OCI-M2 (cell line): ENCODE measurements around the gene RPS6KA2.
"Not testable (repeated sequence)": the region's sequence is repeated elsewhere in the genome, so short reads cannot be mapped to it uniquely, and the experiment has no call there.

Source experiments
- DNase-seq: peaks from one replicate; lab custom pipeline; 2025; ENCODE audit not compliant: unreplicated experiment; lab: John Stamatoyannopoulos, UW

RPS6KA2 gene

DNA sequence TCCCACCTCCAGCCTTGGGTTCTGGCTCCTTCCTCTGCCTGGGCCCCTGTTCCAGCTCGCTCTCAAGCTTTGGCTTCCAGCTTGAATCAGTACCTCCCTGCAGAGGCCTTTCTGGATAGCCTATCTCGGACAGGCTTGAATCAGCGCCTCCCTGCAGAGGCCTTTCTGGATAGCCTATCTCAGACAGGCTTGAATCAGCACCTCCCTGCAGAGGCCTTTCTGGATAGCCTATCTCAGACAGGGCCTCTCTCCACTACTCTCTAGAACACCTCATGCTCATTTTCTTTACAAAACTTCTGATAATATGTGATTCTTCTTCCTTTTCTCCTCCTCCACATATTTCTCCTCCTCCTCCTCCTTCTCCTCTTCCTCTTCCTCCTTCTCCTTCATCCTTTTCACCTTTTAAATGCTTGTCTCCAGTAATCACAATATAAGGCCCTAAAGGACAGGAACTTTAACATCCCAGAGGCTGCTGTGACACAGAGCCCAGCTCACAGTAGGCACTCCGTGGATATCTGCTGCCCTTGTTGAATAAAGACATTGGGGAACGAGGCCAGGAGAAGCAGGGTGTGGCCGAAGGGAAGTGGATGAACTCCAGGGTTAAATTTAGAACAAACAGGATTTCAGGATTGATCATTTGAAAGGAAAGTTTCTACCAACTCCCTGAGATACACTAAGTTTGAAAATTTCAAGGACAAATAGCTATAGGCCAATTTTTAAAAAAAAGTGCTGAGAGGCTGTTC is 9.3 kb upstream of the RPS6KA2 start:
- DNase-seq, result no peak

DNA sequence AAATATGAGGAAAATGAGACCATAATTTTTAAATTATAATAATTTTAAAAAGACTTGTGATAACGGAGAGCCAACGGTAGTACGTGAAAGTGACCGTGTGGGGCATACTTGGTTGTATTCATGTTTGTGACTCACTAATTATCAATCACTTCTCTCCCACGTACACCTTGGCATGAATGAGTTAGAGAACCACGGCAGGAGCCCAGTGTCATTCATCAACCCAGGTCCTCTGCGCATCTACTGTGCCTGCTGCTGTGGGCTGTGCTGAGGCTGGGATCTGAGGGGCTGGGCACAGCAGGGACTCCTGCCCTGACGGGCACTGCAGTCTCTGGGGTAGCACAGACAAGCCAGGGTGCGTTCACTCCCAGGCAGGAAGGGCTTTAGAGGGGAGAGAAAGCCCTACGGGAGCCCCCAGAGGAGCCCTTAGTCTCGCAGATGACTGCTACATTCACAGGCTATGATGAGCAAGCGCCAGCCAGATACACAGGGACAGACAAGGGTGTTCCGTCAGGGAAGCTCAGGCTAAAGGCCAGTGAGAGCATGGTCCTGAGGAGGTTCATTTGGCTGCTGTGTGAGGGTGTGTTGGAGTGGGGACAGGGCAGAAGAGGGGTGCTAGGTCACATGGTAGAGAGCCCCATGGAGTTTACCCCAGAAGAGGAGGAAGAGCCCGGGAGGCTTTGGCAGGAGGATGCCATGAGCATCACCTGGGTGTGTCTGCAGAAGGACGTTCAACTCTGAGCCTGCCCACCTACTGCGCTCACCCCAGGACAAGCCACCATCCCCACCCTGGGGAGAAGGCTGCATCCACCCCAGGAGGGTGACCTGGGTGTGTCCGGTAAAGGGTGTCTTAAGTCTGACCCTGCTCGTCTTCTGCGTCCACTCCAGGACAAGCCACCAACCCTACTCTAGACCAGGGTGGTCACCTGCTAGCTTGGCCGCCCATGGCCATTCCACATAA is 8.2 kb upstream of the RPS6KA2 start:
- no peak for DNase-seq

DNA sequence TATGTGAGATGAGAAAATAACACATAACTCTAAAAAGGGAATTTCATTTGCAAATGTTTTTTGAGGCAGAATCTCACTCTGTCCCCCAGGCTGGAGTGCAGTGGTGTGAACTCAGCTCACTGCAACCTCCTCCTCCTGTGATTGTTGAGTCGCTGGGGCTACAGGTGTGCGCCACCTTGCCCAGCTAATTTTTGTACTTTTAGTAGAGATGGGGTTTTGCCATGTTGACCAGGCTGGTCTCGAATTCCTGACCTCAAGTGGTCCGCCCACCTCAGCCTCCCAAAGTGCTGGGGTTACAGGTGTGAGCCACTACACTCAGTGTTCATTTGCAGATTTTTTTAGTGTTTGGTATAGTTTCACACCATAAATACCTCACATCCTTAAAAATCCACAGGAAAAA is 7.5 kb upstream of the RPS6KA2 start:
- DNase-seq, result not testable (repeated sequence)

DNA sequence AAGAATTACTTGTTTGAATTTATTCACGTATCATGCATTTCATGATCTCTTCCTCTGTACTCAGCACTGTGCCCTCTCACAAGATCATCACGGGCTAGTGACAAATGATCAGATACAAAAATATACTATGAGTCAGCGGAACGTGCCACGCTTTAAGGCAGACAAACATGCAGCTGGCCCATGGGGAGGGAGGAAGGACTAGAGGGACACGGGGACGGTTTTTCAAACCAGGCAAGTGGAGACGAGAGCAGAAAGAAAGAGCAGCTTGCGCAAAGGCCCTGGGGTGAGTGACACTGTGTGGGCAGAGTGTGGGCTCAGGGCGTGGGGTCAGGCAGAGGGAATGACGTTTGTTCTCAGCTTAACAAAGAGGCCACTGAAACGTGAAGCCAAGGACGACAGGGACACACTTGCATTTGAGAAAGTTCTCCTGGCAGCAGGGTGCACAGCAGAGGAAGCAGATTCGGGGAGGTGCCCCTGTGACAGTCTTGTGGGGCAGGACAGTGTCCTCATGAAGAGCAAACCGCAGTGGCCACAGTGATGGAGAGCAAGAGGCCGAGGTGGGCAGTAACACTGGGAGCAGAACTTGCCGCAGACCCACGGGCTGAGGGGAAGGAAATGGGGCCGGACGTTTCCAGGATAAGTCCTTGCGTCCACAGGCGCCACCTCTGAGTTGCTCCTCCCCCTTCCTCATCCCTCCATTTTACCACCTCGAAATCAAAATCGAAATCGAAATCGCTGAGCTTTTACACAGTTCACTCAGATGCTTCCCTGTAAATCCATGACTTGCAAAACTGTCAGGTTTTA is 6.9 kb upstream of the RPS6KA2 start:
- no peak for DNase-seq

DNA sequence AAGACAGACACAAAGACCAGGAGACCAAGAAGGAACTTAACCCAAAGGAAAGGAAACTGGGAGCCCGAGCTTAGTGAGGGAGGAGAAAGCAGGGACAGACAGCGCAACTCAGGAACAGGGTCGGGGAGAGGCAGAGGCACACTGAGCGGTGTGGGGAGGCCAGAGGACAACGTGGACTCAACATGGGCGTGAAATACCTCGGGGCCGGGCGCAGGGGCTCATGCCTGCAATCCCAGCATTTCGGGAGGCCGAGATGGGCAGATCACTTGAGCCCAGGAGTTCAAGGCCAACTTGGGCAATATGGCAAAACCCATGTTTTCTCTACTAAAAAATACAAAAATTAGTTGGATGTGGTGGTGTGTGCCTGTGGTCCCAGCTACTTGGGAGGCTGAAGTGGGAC is 5.7 kb upstream of the RPS6KA2 start:
- DNase-seq, result no peak

DNA sequence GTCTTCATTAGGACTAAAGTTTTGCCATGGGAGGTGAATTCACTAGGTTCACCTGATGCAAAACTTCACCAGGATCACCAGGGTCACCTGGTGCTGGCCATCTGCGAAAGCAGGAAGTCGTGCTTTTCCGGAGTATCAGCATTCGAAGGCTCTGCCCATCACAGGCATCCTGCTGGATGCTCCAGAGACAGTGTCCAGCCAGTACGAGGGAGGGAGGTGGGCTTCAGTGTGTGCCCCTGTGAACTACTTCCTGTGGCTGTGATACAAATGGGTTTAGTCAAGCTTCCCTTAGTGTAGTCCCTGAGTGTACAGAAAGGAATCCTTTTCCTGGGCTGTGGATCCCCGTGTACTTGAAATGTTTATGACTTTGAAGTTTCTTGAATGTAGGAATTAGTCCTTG is 3.4 kb upstream of the RPS6KA2 start:
- no peak for DNase-seq

DNA sequence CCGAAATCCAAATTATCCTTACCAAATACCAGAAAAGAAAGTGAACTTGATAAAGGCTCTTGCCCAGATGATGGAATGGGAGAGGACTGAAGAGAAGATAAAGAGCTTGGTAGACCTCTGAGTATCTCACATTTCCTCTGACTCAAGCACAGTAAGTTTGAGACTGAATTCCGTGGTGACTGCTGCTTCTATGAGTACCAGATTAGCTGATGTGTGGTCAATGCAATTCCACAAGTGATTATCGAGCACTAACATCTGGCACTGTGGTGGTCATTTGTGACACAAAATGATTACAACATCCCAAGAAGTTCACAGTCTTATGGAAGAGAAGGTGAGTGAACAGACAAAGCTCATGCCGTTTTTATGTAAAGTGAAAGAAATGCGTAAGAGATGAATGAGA is 2.6 kb upstream of the RPS6KA2 start:
- DNase-seq, result no peak

DNA sequence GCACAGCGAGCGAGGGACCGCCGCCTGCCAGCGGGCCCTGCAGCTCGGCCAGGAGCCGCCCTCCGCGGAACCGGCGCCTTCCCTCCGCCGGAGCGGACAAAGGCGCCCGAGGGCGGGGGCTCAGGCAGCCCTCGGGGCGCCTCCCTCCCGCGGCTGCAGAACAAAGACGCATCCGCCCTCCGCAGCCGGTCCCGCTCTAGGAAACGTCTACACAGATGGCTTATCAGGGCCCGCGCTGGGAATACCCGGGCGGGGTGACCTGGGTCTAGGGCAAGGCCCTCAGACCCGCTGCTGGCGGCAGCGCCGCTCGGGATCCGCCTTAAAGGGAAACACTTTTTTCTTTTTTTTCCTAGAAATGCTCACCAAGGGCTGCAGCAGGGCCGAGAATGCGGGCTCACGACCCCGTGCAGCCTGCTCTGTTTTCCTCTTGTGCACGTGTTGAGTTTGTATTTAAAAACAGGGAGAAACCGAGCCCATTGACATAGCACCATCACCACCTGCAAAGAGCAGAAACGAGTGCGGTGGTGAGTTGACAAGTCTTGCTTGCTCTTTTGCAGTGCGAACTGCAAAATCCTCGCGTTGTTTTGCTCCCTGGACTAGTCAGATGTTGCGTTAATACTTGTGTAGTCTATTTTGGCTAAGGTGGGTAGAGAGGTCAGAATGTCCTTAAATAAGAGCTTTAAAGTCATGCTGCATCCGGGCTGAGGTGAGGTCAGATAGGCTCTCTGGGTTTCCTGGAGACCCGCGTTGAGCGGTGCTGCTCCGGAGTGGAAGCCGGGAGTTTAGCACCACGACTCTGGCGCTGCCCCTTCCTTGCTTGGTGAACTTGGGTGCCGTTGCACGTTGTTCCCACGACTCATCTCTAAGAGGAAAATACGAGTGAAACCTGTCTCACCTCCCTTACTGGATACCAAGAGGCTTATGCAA is 1.1 kb upstream of the RPS6KA2 start:
- no peak for DNase-seq

DNA sequence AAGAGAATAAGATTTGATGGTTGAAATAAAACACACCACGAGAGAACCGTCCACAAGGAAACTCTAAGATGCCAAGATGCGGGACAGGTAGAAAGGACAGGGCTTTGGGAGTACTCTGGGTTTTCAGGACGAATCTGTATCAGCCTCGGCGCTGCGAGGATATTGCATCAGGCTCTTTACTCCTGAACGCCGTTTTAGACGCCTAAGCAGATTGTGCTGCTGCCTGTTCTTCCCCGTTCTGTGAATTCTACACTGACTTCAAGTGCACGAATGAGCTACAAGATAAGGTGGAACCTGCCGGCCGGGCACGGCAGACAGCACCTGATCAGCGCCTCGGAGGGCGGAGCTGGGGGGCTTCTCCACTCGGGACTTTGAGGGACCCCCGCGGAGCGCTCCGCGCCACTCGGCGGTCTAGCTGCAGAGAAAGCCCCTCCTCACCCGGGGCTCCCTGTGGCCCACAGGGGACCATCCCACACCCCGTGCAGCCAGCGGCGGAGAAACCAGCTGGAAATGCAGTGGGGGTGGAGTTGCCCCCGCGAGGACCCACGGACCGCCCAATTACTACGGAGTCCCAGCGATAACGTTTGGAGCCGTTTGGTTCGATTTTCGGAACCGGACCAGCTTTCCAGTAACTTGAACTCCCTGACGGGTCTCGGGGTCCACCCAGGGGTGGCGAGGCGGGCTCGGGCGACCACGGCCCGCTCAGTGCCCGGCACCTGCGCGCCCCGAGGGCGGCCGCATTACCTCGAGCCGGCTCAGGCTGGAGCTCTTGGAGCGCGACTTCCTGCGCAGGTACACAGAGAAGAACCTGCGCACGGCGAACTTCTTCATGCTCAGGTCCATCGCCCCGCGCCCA is 646 bp downstream of the RPS6KA2 start:
- DNase-seq, result no peak

DNA sequence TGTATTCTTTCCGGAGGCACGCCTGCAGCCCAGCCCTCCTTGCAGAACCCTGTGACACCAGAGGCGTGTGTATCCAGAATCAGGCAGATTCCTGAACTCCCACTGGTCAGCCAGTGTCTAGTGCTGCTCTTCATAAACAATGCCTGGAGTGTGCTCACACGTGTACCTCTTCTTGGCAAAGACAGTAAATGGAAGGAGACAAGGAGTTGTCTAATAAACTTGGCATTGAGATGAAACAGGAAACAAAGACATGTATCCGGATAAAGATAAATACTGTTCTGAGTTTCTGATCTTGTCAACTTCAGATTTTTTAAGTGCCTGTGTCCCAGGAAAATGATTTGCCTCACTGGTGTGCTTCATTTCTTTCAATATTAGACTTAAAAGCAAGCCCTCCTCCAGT is 1.7 kb downstream of the RPS6KA2 start:
- DNase-seq, result no peak

DNA sequence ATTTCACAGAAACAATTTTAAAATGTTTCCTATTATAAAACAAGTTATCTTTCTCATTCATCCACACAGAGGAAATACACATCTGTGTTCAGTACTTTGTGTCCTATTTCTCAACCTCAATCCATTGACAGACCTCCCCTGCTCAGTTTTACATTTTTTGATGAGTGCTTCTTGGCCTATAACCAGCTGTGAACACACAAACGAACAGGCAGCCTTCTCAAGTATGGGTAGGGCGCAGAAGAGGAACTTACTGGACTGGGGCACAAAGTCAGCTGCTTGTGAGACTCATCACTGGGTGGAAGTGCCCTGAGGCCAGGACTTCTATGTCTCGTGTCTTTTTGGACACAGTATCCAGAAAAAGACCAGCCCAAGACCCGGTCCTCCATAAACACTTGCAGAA is 2.8 kb downstream of the RPS6KA2 start:
- no peak for DNase-seq

DNA sequence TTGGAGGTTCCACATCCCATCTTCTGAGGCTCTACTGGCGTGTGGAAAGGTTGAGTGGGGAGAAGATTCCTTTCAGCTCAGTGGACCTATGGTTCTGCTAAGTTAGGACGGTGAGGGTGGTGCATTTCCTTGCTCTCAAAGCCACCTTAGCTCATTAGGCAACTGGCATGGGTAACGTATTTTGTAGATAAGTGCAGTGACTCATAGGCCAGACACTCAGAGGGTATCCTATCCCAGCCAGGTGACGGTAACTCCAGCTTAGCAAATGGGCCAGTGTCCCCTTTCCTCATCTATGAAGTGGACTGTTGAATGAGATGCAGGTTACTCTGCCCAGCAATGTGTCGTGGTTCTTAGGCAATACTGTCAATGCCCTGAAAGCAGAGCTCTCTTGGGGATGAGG is 3.7 kb downstream of the RPS6KA2 start:
- no peak for DNase-seq

DNA sequence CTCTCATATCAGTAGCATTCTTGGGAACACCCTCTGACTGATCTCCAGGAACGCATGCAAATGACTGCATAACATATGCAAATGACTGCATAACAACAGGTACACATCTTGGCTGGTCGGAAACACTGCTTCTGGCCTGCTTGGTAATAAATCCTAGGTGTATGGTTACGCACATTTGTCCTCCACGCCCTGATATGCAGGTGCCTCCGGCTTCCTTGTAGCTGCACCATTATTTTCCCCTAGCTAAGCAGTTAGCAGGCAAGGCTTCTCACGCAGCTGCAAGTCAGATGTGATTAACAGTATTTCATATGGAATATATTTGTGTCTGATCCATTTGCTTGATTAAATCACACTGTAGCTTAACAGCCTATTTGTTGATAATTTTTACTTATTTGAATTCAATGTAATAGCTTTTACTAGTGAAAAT is 5.9 kb downstream of the RPS6KA2 start:
- no peak for DNase-seq

DNA sequence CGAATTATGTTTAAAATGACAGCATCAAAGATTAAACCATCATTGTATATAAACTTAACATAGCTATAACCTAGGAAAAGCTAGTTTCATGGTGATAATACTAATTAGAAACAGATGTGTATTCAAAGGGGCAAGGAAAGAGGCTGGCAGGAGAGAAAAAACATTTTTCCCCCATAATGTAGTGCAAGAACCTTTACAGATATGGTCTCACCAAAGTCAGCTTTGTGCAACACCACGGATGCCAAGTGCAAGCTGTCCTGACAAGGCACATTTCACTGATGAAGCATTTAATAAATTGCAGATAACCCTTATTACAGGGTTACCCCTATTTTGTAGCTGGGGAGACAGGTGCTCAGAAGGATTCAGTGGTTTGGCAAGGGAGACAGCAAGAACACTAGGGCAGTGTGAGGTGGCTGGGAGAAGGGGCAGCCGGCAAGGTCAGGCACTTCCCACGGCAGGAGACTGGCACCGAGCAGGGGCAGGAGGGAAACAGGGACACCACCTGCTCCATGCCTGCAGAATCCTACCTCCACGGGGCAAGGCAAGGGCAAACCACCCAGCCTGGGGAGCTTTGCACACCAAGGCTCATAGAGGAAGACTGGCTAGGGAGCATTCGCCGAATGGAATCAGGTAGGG is 6.5 kb downstream of the RPS6KA2 start:
- DNase-seq, result no peak

DNA sequence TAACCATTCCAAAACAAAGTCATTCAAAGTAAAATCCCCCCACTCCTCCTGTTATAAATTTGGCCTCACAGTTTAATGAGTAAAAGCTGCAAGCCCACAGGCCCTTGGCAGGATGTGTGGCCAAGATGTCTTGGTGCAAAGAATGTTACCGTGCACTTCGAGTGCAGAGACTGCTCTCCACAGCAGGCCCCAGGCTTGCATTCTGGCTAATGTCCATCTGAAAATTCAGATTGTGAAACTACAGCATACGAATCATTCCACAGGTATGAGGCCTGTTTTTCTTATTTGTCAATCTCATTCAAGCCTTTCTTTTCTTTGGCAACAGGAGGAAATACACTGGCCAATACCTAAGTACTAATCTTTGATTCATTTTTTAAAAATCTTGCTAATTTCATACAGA is 7.1 kb downstream of the RPS6KA2 start:
- no peak for DNase-seq

DNA sequence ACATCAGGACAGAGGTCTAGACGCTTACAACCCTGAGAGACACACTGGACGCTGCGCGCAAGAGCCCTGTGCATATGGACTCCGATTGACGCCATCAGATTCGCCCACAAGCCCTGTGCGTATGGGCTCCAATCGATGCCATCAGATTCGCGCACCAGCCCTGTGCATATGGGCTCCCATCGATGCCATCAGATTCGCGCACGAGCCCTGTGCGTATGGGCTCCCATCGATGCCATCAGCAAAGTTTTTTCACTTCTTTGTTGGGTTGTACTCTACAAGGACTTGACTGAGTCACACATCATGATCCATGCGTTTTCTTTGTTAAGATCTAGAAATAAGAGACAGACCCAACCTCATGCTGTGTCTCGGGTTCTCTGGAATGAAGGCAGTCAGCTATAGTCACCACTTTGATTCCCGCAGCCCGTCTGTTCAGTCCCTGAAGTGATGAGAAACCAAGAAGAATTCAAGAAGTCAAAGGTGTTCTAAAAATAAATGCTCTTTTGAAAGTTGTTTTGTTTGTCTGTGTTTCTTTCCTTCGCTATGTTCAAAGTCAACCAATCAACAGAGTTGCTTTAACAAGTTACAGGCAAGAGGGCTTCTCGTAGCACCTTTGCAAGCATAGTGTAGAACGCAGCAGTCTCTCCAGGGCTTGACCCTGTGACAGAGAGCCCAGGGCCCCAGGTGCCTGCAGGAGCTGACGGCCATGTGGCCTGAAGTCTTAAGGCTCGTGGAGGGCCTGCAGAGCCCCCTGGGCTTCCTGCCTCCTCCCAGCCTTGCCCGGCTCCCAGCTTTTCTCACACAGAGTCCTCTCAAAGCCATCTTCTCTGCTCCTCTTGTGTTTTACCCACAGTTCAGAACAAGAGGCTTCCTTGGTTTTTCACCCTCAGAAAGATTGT is 7.9 kb downstream of the RPS6KA2 start:
- no peak for DNase-seq

DNA sequence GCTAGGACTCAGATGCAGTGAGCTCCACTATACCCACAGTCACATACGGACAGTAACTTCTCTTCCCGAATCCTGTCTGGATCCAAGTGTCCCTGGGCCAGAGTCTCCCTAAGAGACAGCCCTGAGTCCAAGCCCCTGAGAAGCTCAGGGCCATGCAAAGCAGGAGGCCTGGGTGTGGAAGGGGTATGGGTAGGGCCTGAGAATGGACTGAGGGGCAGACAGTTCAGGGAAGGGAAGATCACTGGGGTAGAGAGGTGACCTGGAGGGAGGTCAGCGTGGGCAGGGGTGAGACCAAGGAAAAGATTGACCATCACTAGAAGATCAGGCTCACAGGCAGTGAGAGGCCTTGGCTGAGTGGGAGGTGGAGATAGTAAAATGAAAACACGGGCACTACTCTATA is 8.8 kb downstream of the RPS6KA2 start:
- no peak for DNase-seq

DNA sequence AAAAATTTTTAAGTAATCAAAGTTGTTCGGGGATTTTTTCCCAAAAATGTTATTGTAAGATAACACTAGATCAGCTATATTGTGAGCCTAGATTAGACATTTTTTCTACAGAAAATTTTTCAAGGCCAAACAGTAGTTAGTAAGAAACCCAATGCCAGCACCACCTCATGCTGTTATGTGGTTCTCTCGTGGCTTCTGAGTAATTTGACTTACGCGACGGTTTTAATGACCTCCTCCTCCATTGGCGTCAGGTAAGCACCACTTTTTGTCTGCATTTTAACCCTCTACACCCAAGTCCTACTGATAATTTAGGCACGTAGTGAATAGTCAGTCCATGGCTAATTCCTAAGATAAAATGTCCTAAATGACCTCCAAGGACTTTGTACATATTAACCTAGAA is 9.7 kb downstream of the RPS6KA2 start:
- DNase-seq, result no peak
